Activated naive CD8-positive, alpha-beta T cell treated with anti-CD3 and anti-CD28 coated beads, Interleukin-2, amount 50 U/mL, for 16 hours (primary cell): ENCODE data around the gene ZC3H18.
"Not testable (repeated sequence)": the region's sequence is repeated elsewhere in the genome, so short reads cannot be mapped to it uniquely, and the experiment has no call there.

Experiments
- DNase-seq: peaks from one replicate; pipeline ENCODE4 v3.0.0-alpha.2; 2020; ENCODE audit warnings: low read depth, low spot score

The ZC3H18 gene

DNA sequence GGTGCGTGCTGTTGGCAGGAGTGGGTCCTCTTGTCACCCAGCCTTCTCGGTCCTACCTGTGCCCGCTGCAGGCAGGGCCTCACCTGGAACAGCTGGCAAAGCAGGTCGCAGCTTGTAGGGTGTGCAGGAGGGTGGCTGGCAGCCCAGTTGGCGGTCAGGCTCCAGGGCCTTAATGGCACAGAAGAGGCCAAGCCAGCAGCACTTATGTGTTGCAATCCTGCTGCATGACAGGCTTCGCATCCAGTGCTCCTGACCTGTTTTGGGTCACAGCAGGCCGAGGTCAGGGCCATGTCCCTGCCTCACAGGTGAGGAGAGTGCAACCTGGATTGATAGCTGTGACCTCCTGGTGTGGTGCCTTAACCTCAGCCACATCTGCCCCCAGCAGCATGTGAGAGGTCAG lies 31.9 kb downstream of the ZC3H18 start:
- no peak for DNase-seq

DNA sequence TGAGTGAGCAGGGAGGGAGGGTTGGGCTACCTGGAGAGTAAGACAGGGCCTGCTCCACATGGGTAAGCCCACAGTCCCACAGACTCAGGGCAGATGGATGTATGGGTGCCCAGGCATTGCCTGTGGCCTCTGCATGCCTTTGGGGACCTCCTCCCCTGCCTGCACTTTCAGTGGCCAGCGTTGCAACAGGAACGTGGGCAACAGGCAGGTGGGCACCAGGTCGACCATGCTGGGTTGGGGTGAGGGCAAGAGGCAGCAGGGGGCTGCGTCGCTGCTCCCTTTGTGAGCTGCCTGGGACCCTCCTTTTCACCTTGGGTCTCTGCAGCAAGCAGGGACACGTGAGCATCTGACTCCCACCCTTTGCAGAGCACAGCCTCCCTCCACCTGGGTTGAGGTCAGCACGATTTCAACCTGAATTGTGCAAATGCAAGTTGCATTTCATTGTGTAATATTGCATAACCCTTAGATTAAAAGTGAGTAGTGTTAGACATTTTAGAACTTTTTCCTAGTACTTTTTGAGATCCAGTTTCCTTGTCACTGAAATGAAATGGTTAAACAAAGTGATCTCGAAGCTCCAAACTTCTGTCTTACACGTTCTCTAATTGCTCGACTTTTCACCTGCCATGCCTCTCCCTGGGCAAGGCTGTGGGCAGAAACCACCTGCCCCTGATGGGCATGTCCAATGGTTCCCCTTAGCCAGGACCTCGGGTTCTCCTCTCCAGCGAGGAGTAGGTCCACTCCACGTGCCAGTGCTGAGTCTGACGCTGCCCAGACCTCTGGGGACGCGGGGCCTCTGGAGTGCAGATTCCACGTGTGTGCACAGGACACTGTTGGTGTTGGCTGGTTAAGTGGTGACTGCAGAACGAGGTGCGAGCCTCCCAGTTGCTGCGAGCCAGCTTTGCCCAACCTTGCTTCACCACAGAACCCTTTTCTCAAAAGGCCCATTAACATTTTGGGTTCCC lies 35.3 kb downstream of the ZC3H18 start:
- no peak for DNase-seq

DNA sequence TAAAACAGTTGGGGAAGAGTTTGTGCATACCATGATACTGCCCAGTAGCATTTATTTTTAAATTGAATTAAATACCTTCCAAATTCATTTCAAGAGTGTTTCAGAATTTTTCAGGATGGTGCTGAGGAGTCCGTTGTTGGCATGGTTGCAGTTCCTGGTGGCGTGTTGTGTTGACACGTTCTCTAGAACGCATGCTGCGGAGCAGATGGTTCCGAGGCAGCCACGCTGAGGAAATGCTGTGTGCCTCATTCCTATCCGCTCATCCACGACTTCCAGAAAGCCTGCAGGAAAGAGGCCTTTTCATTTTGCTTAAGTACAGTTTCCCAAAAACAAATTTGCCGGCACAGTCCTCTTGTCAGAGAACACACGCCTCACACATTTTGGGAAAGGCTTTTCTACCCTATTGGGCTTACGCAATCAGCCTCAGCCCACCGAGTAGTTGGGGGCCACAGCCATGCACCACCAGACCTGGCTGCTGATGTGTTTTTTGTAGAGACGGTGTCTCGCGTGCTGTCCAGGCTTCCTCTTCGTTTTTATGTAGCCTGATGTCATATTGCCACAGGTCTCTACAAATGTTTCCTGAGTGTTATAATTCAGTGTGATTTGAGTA lies 36.0 kb downstream of the ZC3H18 start:
- DNase-seq, result no peak

DNA sequence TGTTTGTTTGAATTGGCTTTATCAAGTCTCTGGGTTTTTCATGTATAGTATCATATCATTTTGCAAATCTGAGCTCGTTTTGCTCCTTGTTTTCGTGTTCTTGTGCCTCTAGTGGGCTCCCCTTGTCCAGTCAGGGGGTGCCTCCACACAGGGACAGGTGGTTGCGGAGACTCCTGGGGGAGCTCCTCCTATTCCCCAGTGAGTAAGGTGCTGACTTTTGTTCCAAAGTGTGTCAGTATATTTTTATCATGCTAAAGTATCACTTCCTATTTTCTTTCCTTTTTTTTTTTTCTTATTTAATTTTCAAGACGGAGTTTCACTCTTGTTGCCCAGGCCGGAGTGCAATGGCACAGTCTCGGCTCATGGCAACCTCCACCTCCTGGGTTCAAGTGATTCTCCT lies 37.9 kb downstream of the ZC3H18 start:
- no peak for DNase-seq

DNA sequence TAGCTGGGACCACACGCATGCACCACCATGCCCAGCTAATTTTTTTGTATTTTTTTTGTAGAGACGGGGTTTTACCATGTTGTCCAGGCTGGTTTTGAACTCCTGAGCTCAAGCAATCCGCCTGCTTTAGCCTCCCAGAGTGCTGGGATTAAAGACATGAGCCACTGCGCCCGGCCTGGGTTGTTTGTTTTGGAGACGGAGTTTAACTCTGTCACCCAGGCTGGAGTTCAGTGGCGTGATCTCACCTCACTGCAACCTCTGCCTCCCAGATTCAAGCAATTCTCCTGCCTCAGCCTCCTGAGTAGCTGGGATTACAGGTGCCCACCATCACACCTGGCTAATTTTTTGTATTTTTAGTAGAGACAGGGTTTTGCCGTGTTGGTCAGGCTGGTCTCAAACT lies 39.2 kb downstream of the ZC3H18 start:
- not testable (repeated sequence) for DNase-seq

DNA sequence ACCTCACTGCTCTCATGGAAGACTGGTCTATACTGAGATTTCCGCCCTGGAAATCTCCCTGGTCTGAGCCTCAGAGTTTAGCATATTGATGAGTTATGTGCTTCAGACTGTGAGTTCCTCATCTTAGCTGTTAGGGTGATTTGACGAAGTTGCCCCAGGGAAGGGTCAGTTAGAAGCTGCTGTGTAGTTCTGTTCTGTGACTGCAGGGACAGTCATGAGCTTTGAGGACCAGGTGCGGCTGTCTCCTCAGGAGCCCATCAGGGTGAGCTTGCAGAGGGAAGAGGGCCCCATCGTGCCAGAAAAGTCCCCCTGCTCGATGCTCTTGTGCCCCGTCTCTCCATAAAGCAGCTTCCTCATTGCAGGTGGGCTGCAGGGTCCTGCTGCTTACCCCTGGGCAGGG lies 39.9 kb downstream of the ZC3H18 start:
- DNase-seq, result no peak

DNA sequence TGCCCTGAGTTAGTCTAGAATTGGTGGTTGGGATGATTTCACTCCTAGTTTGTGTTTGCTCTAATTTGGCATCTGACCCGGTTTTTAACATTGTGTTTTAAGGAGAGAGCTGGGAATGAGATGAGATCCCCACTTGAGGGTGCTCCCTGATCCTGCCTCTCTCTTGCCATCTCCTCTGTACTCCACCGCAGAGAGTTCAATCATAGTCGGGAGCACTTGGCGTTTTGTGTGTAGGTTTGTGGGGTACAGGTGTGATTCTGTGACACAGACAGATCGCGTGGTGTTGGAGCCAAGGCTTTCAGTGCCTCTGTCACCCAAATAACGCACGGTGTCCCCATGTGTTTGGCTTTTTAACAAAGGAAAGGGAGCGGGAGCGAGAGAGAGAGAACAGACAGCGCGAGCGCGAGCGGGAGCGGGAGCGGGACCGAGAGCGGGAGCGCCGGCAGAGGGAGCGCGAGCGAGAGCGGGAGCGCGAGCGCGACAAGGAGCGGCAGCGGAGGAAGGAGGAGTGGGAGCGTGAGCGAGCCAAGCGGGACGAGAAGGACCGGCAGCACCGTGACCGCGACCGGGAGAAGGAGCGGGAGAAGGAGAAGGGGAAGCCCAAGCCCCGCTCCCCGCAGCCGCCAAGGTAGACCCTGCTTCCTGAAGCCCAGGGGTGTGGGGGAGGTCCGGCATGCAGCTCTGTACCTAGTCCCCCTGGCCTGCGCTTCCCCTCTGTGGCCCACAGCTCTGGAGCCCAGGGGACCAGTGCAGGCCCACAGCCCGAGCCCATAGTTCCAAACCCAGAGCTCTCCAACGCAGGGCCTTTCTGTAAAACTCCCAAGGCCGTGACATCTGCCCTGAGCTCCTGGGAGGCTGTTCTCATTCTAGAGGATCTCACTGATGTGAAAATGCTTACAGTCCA lies 41.0 kb downstream of the ZC3H18 start:
- DNase-seq, result no peak

DNA sequence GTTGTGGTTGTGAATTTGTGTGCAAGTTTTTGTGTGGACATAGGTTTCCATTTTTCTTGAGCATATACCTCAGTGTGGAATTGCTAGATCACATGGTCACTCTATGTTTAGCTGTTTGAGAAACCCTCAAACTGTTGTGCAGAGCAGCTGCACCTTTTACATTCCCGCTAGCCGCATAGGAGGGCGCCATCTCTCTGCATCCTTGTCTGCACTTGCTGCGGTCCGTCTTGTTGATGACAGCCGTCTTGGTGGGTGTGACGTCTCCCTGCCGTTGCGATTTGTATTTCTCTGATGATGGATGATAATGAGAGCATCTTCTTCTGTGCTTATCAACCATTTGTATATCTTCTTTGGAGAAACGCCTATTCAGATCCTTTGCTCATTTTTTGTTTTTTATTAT lies 43.1 kb downstream of the ZC3H18 start:
- no peak for DNase-seq

DNA sequence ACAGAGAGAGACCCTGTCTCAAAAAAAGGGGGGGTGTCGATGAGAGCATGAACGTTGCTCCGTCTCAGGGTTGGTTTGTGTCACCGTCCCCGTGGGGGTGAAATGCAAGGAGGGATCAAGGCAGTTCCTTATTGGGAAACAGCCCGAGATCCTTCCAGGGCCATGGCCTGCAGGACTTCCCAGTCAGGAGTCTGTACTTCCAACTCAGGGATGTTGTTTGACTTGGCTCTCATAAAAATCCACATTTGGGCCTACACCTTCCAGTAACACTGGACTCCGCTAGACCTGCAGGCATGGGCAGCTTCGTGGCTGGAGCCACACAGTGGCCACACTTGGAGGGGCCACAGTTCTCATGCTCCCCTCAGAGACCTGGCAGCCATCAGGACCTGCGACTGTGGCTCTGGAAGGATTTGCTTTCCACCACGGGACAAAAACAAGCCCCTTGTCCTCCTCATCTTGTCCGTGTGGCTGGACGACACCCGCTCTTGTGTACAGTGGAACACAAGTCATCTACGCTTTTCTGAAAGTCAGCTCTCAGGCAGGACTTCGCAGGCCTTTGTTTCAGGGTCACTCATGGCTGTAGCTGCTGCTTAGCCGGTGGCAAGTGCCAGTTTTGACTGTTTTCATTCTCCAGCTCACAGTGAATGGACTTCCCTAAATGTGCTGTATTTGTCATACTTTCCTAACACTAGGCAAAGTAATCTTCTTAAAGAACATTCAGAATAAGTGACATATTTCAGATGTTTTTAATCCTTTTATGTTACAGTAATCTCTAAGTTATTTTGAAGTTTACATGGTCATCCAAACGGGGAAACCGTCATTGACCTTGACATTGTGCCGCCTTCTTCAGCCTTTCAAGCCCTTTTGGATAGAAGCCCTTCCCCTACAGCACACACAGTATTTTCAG lies 44.0 kb downstream of the ZC3H18 start:
- DNase-seq, result no peak

DNA sequence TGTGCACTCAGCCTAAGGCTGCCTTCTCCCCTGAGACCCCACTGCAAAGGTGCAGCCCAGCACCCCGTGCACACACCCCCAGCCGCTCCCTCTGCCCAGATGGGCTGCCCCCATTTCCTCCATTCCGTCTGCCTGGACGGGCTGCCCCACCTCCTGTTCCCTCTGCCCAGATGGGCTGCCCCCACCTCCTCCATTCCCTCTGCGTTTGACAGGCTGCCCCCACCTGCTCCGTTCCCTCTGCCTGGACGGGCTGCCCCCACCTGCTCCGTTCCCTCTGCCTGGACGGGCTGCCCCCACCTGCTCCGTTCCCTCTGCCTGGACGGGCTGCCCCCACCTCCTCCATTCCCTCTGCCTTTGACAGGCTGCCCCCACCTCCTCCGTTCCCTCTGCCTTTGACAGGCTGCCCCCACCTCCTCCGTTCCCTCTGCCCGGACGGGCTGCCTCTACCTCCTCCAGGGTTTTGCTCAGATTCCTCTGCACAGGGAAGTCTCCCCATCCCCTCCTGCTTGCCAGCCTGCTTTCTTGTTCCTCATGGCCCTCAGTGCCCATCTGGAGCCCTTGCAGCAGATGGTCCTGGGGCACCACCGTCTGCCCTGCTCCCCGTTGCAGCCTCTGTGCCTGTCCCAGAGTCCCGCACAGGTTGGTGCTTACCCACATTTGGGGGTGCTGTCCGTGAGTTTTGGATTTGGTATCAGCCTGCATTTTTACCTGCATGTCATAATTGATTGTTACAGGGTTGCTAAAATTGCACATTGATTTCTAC lies 44.8 kb downstream of the ZC3H18 start:
- no peak for DNase-seq

DNA sequence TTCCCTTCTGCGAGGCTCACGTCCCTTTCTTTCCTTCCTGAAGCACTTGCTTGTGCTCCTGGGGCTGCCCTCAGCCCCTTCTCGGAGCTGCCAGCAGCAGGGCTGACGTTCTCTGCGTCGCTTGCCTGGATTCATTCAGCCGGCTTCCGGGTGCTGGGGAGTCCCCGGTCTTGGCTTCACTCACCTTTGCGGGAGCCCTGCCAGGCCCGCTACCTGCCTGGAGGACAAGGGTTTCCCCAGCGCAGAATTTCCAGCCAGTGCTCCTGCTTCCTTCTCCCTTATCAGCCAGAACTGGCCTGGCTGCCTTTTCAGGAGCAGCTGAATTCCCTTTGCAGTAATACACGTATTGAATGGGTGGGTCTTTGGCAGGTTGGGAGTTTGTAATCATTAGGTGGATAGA lies 46.1 kb downstream of the ZC3H18 start:
- DNase-seq, result no peak

DNA sequence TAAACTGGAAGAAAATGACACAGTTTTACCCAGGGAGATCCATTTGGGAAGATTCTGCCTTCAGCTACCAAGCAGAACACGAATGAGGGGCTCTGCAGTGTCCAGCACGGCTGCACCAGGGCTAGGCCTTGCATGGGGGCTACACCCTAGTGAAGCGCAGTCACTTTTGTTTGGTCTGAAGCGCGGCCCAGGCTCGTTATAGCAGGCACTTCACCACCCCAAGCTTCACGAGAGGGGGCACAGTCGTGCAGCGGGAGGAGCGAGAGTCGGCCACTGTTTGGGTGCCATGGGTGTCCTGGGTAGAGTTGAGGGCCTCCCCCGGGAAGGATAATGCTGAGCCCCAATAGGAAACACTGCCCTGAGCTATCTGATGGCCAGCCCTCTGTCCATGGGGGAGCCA lies 46.5 kb downstream of the ZC3H18 start:
- no peak for DNase-seq

DNA sequence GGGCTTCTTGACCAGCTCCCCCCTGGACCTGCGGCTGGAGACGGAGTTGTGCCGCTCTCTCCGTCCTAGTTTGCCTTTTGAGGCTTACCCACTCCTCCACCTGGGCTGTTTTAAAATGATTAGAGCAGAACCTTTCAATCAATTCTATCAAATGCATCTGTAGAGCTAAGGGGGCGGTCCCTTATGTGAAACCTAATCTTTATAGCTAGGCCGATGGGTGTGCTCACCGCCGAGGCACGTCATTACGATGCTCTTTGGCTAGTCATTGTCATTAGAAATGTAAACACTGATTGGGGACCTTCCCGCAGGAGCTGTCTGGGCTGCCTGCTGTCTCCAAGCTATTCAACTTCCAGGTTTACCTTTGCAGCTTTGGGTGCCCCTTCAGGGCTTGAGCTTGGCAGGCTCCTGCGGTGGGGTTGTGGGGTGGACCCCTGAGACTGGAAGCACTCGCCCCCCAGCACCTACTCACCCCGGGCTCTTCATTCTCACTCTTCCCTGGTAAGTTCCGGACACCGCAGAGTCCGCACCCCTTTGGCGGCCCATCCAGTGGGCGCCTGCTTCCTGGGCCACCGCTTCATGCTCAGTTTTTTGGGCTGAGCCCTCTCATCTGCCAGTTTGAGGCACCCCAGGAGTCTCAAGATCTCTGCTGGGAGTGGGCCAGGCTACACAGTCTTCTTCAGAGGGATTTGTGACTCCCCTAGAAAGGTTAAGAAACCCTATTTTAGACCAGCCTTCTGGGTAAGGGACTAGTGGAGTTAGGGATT lies 47.2 kb downstream of the ZC3H18 start:
- DNase-seq, result no peak

DNA sequence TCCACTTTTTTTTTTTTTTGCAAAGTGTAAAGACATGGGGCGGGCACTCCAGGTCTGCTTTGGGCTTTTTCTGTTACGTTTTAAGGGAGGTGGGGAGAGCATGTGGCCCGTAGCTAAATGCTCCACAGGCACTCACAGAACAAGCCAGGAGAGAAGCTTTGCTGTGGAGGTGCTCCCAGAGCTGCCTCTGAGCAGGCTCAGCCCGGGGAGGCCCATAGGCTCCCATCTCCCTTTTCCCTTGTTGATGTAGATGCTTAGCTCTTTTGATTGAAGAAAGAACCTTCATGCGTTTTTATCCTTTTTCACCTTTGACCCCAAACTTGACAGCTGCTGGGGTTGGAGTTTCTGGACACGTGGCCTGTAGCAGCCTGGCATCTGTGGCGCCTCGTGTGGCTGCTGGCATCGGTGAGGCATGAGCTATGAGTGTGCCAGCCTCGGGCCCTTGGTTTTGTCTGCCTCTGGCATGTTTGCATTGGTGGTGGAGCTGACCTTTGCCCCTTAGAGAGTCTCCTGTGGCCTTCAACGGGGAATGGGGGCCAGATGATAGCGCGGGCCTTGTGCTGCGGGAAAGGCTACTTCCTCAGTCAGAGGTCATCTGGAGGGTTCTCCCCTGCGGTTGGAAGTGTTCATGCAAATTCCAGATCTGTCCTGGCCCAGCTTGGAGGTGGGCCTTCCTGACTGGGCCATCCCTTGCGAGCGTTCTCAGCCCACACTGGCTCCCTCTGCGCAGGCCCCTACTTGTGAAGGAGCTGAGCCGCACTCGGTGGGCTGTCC lies 48.2 kb downstream of the ZC3H18 start:
- no peak for DNase-seq

DNA sequence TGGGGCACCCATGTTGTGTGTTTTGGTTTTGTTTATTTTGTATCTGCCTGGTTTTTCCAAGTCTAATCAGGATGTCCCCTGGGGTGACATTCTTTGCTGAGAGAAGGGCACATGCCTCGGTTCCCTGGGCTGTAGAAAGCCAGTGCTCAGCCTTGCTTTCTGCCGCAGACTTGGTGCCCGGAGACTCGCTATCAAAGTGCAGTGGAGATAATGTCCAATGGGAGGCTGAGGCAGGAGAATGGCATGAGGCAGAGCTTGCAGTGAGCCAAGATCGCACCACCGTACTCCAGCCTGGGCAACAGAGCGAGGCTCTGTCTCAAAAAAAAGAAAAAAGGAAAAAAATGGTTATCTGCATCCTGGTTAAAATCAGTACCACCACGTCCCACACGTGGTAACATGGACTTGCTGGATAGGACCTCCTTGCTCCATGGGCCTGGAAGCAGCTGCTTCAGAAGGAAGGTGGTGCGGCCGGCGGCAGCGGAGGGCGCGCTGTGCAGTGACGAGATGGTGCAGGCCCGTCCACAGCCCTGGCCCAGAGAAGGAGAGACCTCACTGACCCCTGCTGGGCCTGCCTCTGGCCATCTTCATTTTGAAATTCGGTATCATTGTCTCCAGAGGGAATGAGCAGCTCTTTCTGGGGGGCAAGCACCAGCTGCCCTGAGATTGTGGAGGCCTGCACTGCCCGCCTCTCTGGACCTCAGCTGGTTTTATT lies 48.9 kb downstream of the ZC3H18 start:
- no peak for DNase-seq

DNA sequence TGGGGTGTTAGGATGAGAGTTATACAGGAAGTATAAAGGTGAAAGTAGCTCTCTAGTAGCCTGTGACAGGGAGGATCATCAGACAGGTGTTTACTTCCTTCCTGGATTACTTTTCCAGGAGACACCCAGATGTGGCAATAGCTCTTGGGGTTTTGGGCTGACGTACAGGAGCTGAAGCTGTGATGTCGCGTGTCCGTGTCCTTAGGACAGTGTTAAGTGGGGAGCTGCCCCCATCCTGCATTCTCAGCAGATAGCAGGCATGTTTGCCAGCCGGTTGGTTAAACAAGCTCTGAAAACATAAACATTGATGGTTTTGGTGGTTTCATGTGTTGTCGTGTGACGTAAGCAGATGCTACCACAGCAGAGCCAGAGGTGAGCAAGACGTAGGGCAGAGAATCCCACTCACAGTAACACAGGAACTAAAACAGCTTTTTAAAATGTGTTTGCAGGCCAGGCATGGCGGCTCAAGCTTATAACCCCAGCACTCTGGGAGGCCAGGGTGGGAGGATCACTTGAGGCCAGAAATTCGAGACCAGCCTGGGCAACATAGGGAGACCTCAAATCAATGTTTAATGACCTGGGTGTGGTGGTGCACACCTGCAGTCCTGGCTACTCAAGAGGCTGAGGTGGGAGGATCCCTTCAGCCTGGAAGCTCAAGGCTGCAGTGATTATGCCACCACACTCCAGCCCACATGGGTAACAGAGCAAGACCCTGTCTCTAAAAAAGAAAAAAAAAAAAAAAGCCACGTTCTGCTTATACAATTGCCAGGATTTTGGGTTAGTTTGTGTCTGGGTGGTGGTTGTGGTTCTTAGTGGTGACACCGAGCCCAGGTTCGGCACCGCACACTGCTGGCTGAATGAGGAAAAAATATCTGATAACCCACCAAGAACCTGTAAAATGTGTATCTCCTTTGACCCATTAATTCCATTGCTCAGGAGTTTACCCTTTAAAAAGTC lies 49.9 kb downstream of the ZC3H18 start:
- no peak for DNase-seq

DNA sequence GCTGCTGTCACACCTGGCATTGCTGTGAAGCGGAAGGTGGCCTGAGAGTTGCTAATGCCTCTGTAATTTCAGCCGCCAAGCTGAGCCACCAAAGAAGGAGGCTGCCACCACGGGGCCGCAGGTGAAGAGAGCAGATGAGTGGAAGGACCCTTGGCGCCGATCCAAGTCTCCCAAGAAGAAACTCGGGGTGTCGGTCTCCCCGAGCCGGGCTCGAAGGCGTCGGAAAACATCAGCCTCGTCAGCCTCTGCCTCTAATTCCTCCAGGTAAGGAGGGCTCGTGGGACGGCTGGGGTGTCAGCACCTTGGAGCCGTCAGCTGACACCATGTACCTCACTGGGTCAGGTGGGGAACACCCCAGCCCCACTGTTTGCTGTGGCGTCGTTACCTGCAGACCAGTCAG lies 51.9 kb downstream of the ZC3H18 start:
- DNase-seq, result no peak
